Right lobe of liver (tissue), 6 donors: ENCODE results near the gene KREMEN2. TPM values are rescaled to one million over a fixed set of nuclear protein-coding genes. Genes with fewer than 3 reads are reported as not detected.

ENCODE experiments used
- ATAC-seq, 4 donors: fragments of 200-7000 bp; cut with Tn5 transposase; one replicate each; pipeline ENCODE4 v1.9.1; 2020; ENCODE audit warnings: mild to moderate bottlenecking in 4 of 4, moderate library complexity in 4 of 4
- DNase-seq, 3 donors: peaks; one replicate each; pipeline ENCODE4 v3.0.0-alpha.2; 2020
- H3K27ac ChIP-seq, 3 donors: fragments of 200-600 bp; one replicate each; pipeline ENCODE4 v1.8.0; 2022
- H3K27me3 ChIP-seq, 2 donors: fragments of 200-600 bp; one replicate each; pipeline ENCODE4 v1.8.0; 2022
- H3K36me3 ChIP-seq, 4 donors: fragments of 200-600 bp; sonication (generic) in 1 of 4; one replicate each; pipeline versions ENCODE4 v1.5.1 to v1.8.0; 2017 to 2022; ENCODE audit warnings: control low read depth in 1 of 4
- H3K4me1 ChIP-seq, 4 donors: fragments of 200-600 bp; sonication (generic) in 1 of 4; one replicate each; pipeline versions ENCODE4 v1.5.1 to v1.8.0; 2017 to 2022; ENCODE audit warnings: control low read depth in 1 of 4
- H3K4me3 ChIP-seq, 3 donors: fragments of 200-600 bp; one replicate each; pipeline ENCODE4 v1.8.0; 2022
- H3K9me3 ChIP-seq, 4 donors: fragments of 200-600 bp; sonication (generic) in 1 of 4; one replicate each; pipeline versions ENCODE4 v1.5.1 to v1.8.0; 2017 to 2022; ENCODE audit warnings: control low read depth in 1 of 4
- POLR2A ChIP-seq: fragments of 450-650 bp; IDR thresholded peaks from one replicate; pipeline ENCODE4 v1.6.1; 2017; ENCODE audit warnings: antibody characterized with exemption, mild to moderate bottlenecking
- WGBS: methylation state at CpG from one replicate; pipeline ENCODE4 v1.1.6; 2018; ENCODE audit warnings: low coverage, low lambda C conversion rate; ENCODE audit not compliant: insufficient coverage; ENCODE audit errors: missing lambda C conversion rate; 5-methylcytosine and 5-hydroxymethylcytosine counted together
- intact Hi-C, 2 donors: fragments of 100-400 bp; cut with DNase I; formaldehyde crosslinking; loops; one replicate each; pipeline versions ENCODE4 v1.11.2 to v1.14.1; 2022
- long read RNA-seq: library from polyadenylated mRNA; unstranded; transcript quantifications from one replicate; pipeline ENCODE4 v2.0.0, GENCODE V29; 2019
- total RNA-seq, 6 experiments: library from RNA; depleted of rRNA in 2 of 6; stranded (reverse); fragments of >200 nt in 2 of 6; fragmentation: NEBNext Ultra II Directional in 3 of 6; extraction: Animal tissue kit (Norgen Biotek cat#: 25700) in 3 of 6; gene quantifications; one replicate each; pipeline versions ENCODE4 v1.1.0 to v1.2.4, GENCODE V29; 2016 to 2023
- TF ChIP-seq, protein P1 (sequence below), 4 donors: fragments of 200-600 bp in 3 of 4; fragments of 450-650 bp in 1 of 4; IDR thresholded peaks; one replicate each; pipeline versions ENCODE4 v1.5.1 to v1.8.0; 2016 to 2022; ENCODE audit warnings: antibody characterized with exemption in 4 of 4, mild to moderate bottlenecking in 2 of 4
- donor health status: DM: no; HTN: yes; CAD: no.
- donor health status: DM: no; HTN: no; CAD: no.
- donor health status: DM: no; HTN: no; CAD: no.
- donor health status: DM: no; HTN: yes; CAD: no.
- donor health status: DM: no; HTN: yes; CAD: no.

KREMEN2 gene, protein sequence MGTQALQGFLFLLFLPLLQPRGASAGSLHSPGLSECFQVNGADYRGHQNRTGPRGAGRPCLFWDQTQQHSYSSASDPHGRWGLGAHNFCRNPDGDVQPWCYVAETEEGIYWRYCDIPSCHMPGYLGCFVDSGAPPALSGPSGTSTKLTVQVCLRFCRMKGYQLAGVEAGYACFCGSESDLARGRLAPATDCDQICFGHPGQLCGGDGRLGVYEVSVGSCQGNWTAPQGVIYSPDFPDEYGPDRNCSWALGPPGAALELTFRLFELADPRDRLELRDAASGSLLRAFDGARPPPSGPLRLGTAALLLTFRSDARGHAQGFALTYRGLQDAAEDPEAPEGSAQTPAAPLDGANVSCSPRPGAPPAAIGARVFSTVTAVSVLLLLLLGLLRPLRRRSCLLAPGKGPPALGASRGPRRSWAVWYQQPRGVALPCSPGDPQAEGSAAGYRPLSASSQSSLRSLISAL
- total RNA-seq: not detected
- long read RNA-seq: 0 reads

DNA sequence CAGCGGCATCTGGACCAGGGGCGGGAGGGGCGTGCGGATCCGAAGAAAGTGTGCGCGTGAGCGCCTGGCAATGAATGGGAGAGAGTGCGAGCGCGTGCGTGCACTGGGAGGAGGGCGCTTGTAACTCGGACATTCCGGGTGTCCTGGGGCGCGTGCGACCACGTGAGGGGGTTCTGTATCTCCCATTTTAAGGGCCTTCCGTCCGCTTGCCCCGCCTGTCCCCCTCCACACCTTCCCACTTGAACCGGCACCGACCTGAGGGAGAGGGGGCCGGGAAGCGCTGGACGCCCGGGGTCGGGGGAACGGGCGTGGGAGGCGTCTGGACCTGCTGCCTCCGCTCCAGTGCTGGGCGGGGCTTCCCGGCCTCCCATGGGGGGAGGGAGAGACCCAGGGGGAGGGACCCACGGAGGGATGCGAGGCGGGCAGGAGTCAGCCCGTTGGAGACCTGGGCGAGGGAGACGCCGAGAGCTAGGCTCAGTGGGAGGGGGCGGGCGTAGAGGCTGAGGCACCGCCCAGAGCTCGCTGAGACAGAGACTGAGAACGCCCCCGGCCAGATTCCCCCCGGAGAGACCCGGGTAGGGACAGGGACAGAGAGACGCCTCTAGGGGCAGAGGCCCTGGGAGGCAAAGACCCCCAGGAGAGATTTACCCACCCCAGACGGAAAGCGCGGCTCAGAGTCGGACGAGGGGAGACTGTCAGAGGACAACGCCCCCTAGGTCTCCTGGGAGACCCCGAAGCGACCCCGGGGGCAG, at the start of gene KREMEN2:
TSS of gene KREMEN2 (plus strand) at position 553 of the 752 bp plus-strand sequence. CDS start 246 bp downstream, outside the sequence.
- DNase-seq (peak in 1 of 3 donors; percentile 54), ATAC-seq (no peak)
- no peak within 1 kb of the TSS for H3K27ac ChIP-seq
- no peaks in the 10 kb centered on the region for H3K36me3 ChIP-seq
- peaks cover 0 to 11% (median 5%) of the 10 kb centered on the region in 4 donors for H3K4me1 ChIP-seq
- no peak within 1 kb of the TSS for H3K4me3 ChIP-seq
- no peaks in the 10 kb centered on the region for H3K9me3 ChIP-seq
- intact Hi-C loops: no loop called here
- peaks cover 7 to 26% of the 10 kb centered on the region in 2 donors for H3K27me3 ChIP-seq
- 3% methylated on average over 10 of the region's 60 CpGs for WGBS
- TF ChIP-seq, protein P1, sequence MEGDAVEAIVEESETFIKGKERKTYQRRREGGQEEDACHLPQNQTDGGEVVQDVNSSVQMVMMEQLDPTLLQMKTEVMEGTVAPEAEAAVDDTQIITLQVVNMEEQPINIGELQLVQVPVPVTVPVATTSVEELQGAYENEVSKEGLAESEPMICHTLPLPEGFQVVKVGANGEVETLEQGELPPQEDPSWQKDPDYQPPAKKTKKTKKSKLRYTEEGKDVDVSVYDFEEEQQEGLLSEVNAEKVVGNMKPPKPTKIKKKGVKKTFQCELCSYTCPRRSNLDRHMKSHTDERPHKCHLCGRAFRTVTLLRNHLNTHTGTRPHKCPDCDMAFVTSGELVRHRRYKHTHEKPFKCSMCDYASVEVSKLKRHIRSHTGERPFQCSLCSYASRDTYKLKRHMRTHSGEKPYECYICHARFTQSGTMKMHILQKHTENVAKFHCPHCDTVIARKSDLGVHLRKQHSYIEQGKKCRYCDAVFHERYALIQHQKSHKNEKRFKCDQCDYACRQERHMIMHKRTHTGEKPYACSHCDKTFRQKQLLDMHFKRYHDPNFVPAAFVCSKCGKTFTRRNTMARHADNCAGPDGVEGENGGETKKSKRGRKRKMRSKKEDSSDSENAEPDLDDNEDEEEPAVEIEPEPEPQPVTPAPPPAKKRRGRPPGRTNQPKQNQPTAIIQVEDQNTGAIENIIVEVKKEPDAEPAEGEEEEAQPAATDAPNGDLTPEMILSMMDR (IDR thresholded peaks at IDR 0.05): no peak

DNA sequence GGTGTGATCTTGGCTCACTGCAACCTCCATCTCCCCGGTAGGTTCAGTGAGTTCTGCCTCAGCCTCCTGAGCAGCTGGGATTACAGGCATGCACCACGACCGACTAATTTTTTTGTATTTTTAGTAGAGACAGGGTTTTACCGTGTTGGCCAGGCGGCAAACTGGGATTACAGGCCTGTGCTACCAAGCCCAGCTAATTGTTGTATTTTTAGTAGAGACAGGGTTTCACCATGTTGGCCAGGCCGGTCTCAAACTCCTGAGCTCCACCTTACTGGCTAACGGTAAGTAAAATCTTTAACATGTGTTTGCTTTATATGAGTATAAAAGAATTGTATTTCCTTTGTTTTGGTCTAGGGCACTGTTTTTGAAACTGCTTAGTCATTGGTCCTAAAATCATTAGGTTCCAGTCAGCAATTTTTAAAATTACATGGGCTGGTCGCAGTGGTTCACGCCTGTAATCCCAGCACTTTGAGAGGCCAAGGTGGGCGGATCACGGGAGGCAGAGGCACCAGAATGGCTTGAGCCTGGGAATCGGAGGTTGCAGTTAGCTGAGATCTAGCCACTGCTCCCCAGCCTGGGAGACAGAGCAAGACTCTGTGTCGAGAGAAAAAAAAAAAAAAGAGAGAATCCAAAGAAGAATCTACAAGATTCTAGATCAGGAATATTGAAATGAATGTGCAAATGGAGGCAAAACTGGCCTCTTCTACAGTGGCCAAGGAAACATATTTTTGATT, 48.7 kb upstream of the KREMEN2 start:
- Histone ChIP-seq H3K27ac (no peak overlapping the region), H3K4me3 (no peak overlapping the region), H3K27me3 (no peaks in the 10 kb centered on the region), H3K9me3 (no peaks in the 10 kb centered on the region), H3K4me1 (peaks cover 0 to 6% (median 0%) of the 10 kb centered on the region in 4 donors), H3K36me3 (peaks cover 0 to 20% (median under 1%) of the 10 kb centered on the region in 4 donors)
- ATAC-seq (no peak), DNase-seq (no peak)
- WGBS: 69% methylated on average over 11 of the region's 13 CpGs
- intact Hi-C loops: no loop called here
- no peak for TF ChIP-seq POLR2A
- TF ChIP-seq, protein P1 (IDR thresholded peaks at IDR 0.05): no peak

DNA sequence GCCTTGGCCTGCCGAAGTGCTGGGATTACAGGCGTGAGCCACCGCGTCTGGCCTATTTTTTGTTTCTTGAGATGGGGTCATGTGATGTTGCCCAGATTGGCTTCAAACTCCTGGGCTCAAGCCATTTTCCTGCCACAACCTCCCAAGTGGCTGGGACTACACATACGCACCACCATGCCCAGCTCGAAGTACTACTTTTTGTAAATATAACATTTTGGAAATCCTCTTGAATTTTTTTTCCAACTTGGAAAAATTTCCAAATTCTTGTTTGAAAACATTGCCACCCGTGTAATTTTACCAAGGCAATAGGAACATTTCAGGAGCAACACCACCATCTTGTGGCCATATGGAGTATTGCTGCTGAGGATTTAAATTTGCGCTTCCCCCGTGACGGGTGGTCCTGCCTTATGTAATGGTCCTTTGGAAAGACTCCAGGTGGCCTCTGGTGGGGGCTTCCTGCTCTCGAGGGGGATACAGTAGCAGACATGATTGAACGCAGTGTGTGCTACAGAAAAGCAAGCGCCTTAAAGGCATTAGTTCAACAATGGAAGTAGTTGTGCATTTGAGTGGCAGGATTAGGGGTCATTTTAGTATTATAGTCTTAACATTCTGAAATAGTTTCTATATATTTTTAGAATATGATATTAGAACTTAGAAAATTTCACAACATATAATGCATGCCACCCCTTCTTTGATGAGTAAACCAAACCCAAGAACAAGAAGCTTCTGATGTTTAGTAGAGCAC, 44.4 kb upstream of the KREMEN2 start:
- ATAC-seq (peak; percentile 79 to 89 (median 84)), DNase-seq (peak in 1 of 3 donors; percentile 54)
- no peaks in the 10 kb centered on the region for H3K9me3 ChIP-seq
- TF ChIP-seq, protein P1 (IDR thresholded peaks at IDR 0.05): peak; percentile 86 to 95 (median 88)
- TF ChIP-seq POLR2A: no peak
- H3K27me3 ChIP-seq: no peaks in the 10 kb centered on the region
- intact Hi-C loops: no loop called here
- 9% methylated on average over 13 of the region's 13 CpGs for WGBS
- H3K36me3 ChIP-seq: peaks cover 0 to 18% (median under 1%) of the 10 kb centered on the region in 4 donors
- H3K4me3 ChIP-seq: no peak overlapping the region
- H3K27ac ChIP-seq: no peak overlapping the region
- H3K4me1 ChIP-seq: no peaks in the 10 kb centered on the region

DNA sequence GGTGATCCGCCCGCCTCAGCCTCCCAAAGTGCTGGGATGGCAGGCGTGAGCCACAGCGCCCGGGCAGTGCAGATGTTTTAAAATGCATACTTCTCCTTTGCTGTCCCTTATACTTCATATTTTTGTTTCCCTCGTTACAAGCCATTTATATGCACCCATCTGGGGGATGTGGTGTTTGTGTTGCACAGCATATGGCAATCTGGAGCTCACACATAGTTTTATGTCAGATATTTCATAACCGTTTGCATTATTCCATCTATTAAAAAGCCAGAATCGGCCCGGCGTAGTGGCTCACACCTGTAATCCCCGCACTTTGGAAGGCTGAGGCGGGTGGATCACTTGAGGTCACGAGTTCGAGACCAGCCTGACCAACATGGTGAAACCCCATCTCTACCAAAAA, 40.6 kb upstream of the KREMEN2 start:
- WGBS: 91% methylated on average over 12 of the region's 14 CpGs
- DNase-seq (no peak), ATAC-seq (no peak)

More for the DNA sequence above, 40.6 kb upstream of the KREMEN2 start:
- intact Hi-C loops: no loop called here
- Histone ChIP-seq H3K9me3 (no peaks in the 10 kb centered on the region), H3K27ac (no peak overlapping the region), H3K27me3 (no peaks in the 10 kb centered on the region), H3K4me3 (no peak overlapping the region), H3K36me3 (no peaks in the 10 kb centered on the region), H3K4me1 (peaks cover 0 to 7% (median 0%) of the 10 kb centered on the region in 4 donors)
- TF ChIP-seq, protein P1 (IDR thresholded peaks at IDR 0.05): no peak
- no peak for TF ChIP-seq POLR2A
